K562 (cell line): ENCODE data around the gene CYP2C9. TPM values are rescaled to one million over a fixed set of nuclear protein-coding genes. Genes with fewer than 3 reads are reported as not detected.

Experiments used
- ATAC-seq: fragments of 200-7000 bp; cut with Tn5 transposase; 3 replicates; pipeline ENCODE4 v1.9.1; 2020; ENCODE audit warnings: moderate library complexity
- BruUV-seq: library from RNA; stranded (reverse); fragments of 400-500 nt; replicated peaks from 2 replicates; lab custom pipeline; 2021; lab: Mats Ljungman, UMichigan
- CTCF ChIA-PET: fragments of 300-600 bp; formaldehyde crosslinking; extraction: SDS; loops from one replicate; lab custom pipeline; 2021; ENCODE audit warnings: low intra/inter-chr PET ratio; lab: Yijun Ruan, JAX
- POLR2A ChIA-PET: fragments of 300-600, 350-650 bp; sonication (Branson Sonifier 250); formaldehyde crosslinking; extraction: SDS; loops from one replicate; lab custom pipeline; 2021; ENCODE audit warnings: antibody characterized with exemption, inconsistent platforms; lab: Yijun Ruan, JAX
- DNase-seq, 4 experiments: peaks; one replicate each; pipeline versions ENCODE4 v3.0.0 to v3.0.0-alpha.2; 2011 to 2018; ENCODE audit warnings: low spot score in 3 of 4, mixed read lengths in 3 of 4; ENCODE audit errors: extremely low read depth in 1 of 4
- FAIRE-seq: peaks from 2 replicates; lab custom pipeline; 2011; peaks lifted over from hg19 to GRCh38; lab: Jason Lieb, UNC
- H2AFZ ChIP-seq: 2 replicates; pipeline ENCODE4 v1.6.0; 2011; ENCODE audit warnings: low read depth, low read length, control low read depth, inconsistent platforms
- H3K27ac ChIP-seq: fragments of 200-600 bp; 3 replicates; pipeline ENCODE4 v1.8.0; 2011; ENCODE audit warnings: low read depth, mild to moderate bottlenecking, control low read depth, inconsistent platforms, low read length, moderate library complexity, mixed read lengths; ENCODE audit errors: extremely low read depth
- H3K27me3 ChIP-seq, 2 experiments: fragments of 300-600 bp in 1 of 2; 2 replicates in 1 of 2; 3 replicates in 1 of 2; pipeline versions ENCODE4 v1.6.0 to v1.8.0; 2011; ENCODE audit warnings: inconsistent platforms in 2 of 2, low read length in 2 of 2, mild to moderate bottlenecking in 1 of 2, mixed read lengths in 1 of 2, moderate library complexity in 1 of 2; ENCODE audit not compliant: control insufficient read depth in 2 of 2, insufficient read depth in 2 of 2
- H3K36me3 ChIP-seq: fragments of 300-600 bp; 3 replicates; pipeline ENCODE4 v1.8.0; 2011; ENCODE audit warnings: mild to moderate bottlenecking, low read length, inconsistent platforms; ENCODE audit not compliant: control insufficient read depth, insufficient read depth
- H3K4me1 ChIP-seq, 2 experiments: fragments of 200-600 bp in 1 of 2; replicated peaks in 1 of 2; 2 replicates in 1 of 2; 3 replicates in 1 of 2; pipeline versions ENCODE4 v1.5.1 to v1.8.0; 2011; ENCODE audit warnings: inconsistent platforms in 2 of 2, low read length in 2 of 2, mild to moderate bottlenecking in 1 of 2, mixed read lengths in 1 of 2, moderate library complexity in 1 of 2; ENCODE audit not compliant: control insufficient read depth in 2 of 2, insufficient read depth in 2 of 2
- H3K4me2 ChIP-seq: 2 replicates; pipeline ENCODE4 v1.6.1; 2011; ENCODE audit warnings: low read length, control low read depth, inconsistent platforms, mixed read lengths; ENCODE audit not compliant: insufficient read depth
- H3K4me3 ChIP-seq: fragments of 200-600 bp; sonication (generic), shearing (Covaris generic); 2 replicates; pipeline ENCODE4 v1.5.1; 2016; ENCODE audit warnings: control low read depth, inconsistent platforms
- H3K79me2 ChIP-seq: fragments of 200-600 bp; 3 replicates; pipeline ENCODE4 v1.8.0; 2011; ENCODE audit warnings: low read length, inconsistent platforms; ENCODE audit not compliant: control insufficient read depth, insufficient read depth
- H3K9ac ChIP-seq, 2 experiments: 2 replicates each; pipeline versions ENCODE4 v1.6.0 to v1.6.1; 2011; ENCODE audit warnings: low read depth in 2 of 2, low read length in 2 of 2, control low read depth in 1 of 2, inconsistent platforms in 1 of 2, mild to moderate bottlenecking in 1 of 2, mixed read lengths in 1 of 2; ENCODE audit not compliant: insufficient read depth in 1 of 2
- H3K9me1 ChIP-seq: one replicate; pipeline ENCODE4 v1.6.0; 2011; ENCODE audit warnings: inconsistent platforms, mild to moderate bottlenecking, low read length, moderate library complexity; ENCODE audit not compliant: control insufficient read depth, insufficient read depth
- H3K9me3 ChIP-seq: replicated peaks from 2 replicates; pipeline ENCODE4 v1.5.1; 2011; ENCODE audit warnings: low read depth, low read length, inconsistent platforms; ENCODE audit not compliant: control insufficient read depth, insufficient read depth
- H4K20me1 ChIP-seq: replicated peaks from 2 replicates; pipeline ENCODE4 v1.6.1; 2011; ENCODE audit warnings: low read length, inconsistent platforms, mixed read lengths; ENCODE audit not compliant: control insufficient read depth, insufficient read depth
- BCOR ChIP-seq: fragments of 450-650 bp; IDR thresholded peaks from 2 replicates; pipeline ENCODE4 v1.6.1; 2016
- C11orf30 ChIP-seq: fragments of 450-650 bp; IDR thresholded peaks from 2 replicates; pipeline ENCODE4 v1.6.1; 2016; ENCODE audit warnings: low read depth, mild to moderate bottlenecking
- KLF13 ChIP-seq: fragments of 450-650 bp; IDR thresholded peaks from 2 replicates; pipeline ENCODE4 v1.6.1; 2016; ENCODE audit warnings: missing genetic modification characterization, low read depth, mild to moderate bottlenecking, missing compliant biosample characterization, moderate library complexity, borderline replicate concordance
- MAFF ChIP-seq: IDR thresholded peaks from 2 replicates; pipeline ENCODE4 v1.6.1; 2012; ENCODE audit warnings: low read length, improper control_type of control experiment
- MAFG ChIP-seq: fragments of 450-650 bp; conservative IDR thresholded peaks from 2 replicates; pipeline ENCODE4 v1.6.1; 2016; ENCODE audit warnings: missing genetic modification characterization, missing compliant biosample characterization
- MAFK ChIP-seq: IDR thresholded peaks from 2 replicates; pipeline ENCODE4 v1.6.1; 2011; ENCODE audit warnings: low read length, improper control_type of control experiment
- NONO ChIP-seq, 2 experiments: fragments of 200-400 bp in 1 of 2; fragments of 450-650 bp in 1 of 2; formaldehyde crosslinking in 1 of 2; IDR thresholded peaks; 2 replicates each; pipeline ENCODE4 v1.6.1; 2017; ENCODE audit warnings: low read depth in 2 of 2, mild to moderate bottlenecking in 2 of 2, moderate library complexity in 2 of 2, low read length in 1 of 2
- PHB2 ChIP-seq: fragments of 450-650 bp; IDR thresholded peaks from 2 replicates; pipeline ENCODE4 v1.6.1; 2017; ENCODE audit warnings: low read depth
- ZNF184 ChIP-seq: sonication (generic); formaldehyde crosslinking; IDR thresholded peaks from 2 replicates; pipeline ENCODE4 v1.5.0; 2020; ENCODE audit warnings: missing genetic modification reagents
- ZNF316 ChIP-seq: fragments of 450-650 bp; IDR thresholded peaks from 2 replicates; pipeline ENCODE4 v1.6.1; 2016
- in situ Hi-C: fragments of 300-500 bp; cut with MboI; formaldehyde crosslinking; loops from 4 replicates; pipeline ENCODE4 v1.15.0; 2018; ENCODE audit warnings: inconsistent platforms, mixed read lengths
- intact Hi-C: fragments of 100-400 bp; cut with micrococcal nuclease; formaldehyde crosslinking; loops from 2 replicates; pipeline ENCODE4 v1.14.2; 2022
- polyA plus RNA-seq, 8 experiments: library from polyadenylated mRNA; depleted of rRNA in 4 of 8; stranded (reverse) in 5 of 8; unstranded in 3 of 8; fragments of >200 nt; fragmentation: Nextera tagmentation in 2 of 8; fragmentation: Illumina TruSeq in 1 of 8; extraction: Ambion mirVana in 2 of 8; extraction: Trizol in 1 of 8; gene quantifications; 2 replicates each; pipeline versions ENCODE4 v1.2.1 to v1.2.3, GENCODE V29; 2011 to 2014; ENCODE audit warnings: inconsistent platforms in 1 of 8, missing spikeins in 1 of 8
- total RNA-seq, 7 experiments: library from RNA; depleted of rRNA in 6 of 7; stranded (reverse); fragments of >200 nt in 6 of 7; fragmentation: Illumina TruSeq in 2 of 7; extraction: Trizol in 2 of 7; gene quantifications; 2 replicates each; pipeline versions ENCODE4 v1.2.1 to v1.2.3, GENCODE V29; 2011 to 2021; ENCODE audit warnings: low replicate concordance in 1 of 7

The CYP2C9 gene
- total and polyA plus RNA-seq, 9 of the 15 experiments (the other 6 are each of a cell fraction or from before 2014, with no cell fraction given), result 0.22 TPM; not detected in 8

DNA sequence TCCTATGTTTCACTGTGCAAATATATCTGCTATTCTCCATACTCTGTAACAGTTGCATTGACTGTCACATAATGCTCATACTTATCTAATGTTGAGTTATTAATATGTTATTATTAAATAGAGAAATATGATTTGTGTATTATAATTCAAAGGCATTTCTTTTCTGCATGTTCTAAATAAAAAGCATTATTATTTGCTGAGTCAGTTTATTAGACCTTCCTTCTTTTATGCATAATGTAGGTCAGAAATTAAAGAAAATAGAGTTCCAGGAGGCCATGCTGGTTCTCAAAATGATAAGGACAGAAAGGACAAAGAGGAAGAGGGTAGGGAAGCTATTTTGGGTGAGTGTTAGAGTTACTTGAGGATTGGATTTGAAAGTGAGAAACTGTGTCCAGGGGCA lies 50.7 kb downstream of the CYP2C9 start:
- DNase-seq (no peak), ATAC-seq (no peak), FAIRE-seq (no peak)
- BruUV-seq, result no TSS peak
- CTCF ChIA-PET, result no interaction called here
- no peak overlapping the region for H3K9ac ChIP-seq
- no peaks in the 10 kb centered on the region for H3K36me3 ChIP-seq
- H3K9me3 ChIP-seq, result no peaks in the 10 kb centered on the region
- TF ChIP-seq ZNF184 (CRISPR knock-in tag) (no peak), KLF13 (tag) (no peak), MAFF (peak; percentile 43; the same call in 1 of the 2 replicates), MAFG (peak; percentile 33), NONO (IDR thresholded peaks at IDR 0.05; ENCODE audit: low read depth in 2 of 2, low read length in 1 of 2) (no peak), MAFK (peak; percentile 55; the same call in 1 of the 2 replicates), PHB2 (no peak), BCOR (no peak), ZNF316 (peak; percentile 70), C11orf30 (peak; percentile 48; the same call in 1 of the 2 replicates)
- H4K20me1 ChIP-seq, result no peaks in the 10 kb centered on the region
- no peak overlapping the region for H3K4me3 ChIP-seq
- no peaks in the 10 kb centered on the region for H3K27me3 ChIP-seq
- intact Hi-C loops (no loop called here), in situ Hi-C loops (no loop called here)
- no peak overlapping the region for H3K4me2 ChIP-seq
- H3K27ac ChIP-seq, result no peak overlapping the region
- no peaks in the 10 kb centered on the region for H3K79me2 ChIP-seq
- H3K4me1 ChIP-seq, result no peaks in the 10 kb centered on the region
- no peak overlapping the region for H2AFZ ChIP-seq
- POLR2A ChIA-PET, result no interaction called here
- H3K9me1 ChIP-seq, result no peaks in the 10 kb centered on the region
